ENCODE measurements around the gene KCNG4. TPM values are rescaled to one million over a fixed set of nuclear protein-coding genes. Genes with fewer than 3 reads are reported as not detected.

Gene KCNG4
- total and polyA plus RNA-seq, 2 donors (not counting 3 experiments of a cell fraction or from before 2014, with no cell fraction given): not detected

DNA sequence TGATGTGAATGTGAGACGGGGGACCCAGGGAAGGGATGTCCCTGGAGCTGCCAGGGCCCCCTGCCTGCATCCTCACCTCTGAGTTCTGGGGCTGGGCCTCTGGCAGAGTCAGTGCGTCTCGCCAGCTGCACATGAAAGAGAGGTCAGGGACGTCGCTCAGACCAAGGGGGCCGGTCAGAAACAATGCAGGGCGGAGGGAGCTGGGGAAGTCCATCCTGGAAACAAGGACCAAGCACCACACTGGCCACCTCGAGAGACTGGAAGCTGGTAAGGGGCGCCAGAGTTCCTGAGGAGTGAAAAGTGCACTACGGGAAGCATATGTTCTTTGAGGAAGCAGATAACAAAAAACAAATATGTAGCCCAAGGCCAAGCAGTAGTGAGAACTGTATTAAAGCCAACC, 55.0 kb downstream of the KCNG4 start:
- DNase-seq (ENCODE audit: low read depth, low spot score): peak; percentile 94
- no peak overlapping the region for H2AFZ ChIP-seq (ENCODE audit: low read depth, low read length)
- no peaks in the 10 kb centered on the region for H3K27me3 ChIP-seq (ENCODE audit: control insufficient read depth in 2 of 2, insufficient read depth in 2 of 2, low read length in 2 of 2)
- H3K4me3 ChIP-seq (replicated peaks in 1 of 3; ENCODE audit: insufficient read depth in 1 of 3, low read depth in 1 of 3, low read length in 3 of 3): peak overlapping the region in 1 of 3 experiments; percentile 25
- TF ChIP-seq MYC (IDR thresholded peaks at IDR 0.05; ENCODE audit: low read depth, low read length) (no peak), JUN (IDR thresholded peaks at IDR 0.05; ENCODE audit: borderline replicate concordance, insufficient read depth, insufficient read length, low read depth) (no peak), POLR2A (IDR thresholded peaks at IDR 0.05; ENCODE audit: low read depth, low read length) (no peak), GATA2 (IDR thresholded peaks at IDR 0.05; ENCODE audit: insufficient read depth, insufficient read length, low read depth, low read length) (no peak), EZH2 (IDR thresholded peaks at IDR 0.05; ENCODE audit: borderline replicate concordance, low read depth, low read length, severe bottlenecking) (no peak), FOS (IDR thresholded peaks at IDR 0.05; ENCODE audit: borderline replicate concordance, insufficient read depth, low read length) (no peak), POLR2AphosphoS5 (IDR thresholded peaks at IDR 0.05; ENCODE audit: insufficient read depth, low read depth, low read length) (no peak)
- TF ChIP-seq, protein P1, sequence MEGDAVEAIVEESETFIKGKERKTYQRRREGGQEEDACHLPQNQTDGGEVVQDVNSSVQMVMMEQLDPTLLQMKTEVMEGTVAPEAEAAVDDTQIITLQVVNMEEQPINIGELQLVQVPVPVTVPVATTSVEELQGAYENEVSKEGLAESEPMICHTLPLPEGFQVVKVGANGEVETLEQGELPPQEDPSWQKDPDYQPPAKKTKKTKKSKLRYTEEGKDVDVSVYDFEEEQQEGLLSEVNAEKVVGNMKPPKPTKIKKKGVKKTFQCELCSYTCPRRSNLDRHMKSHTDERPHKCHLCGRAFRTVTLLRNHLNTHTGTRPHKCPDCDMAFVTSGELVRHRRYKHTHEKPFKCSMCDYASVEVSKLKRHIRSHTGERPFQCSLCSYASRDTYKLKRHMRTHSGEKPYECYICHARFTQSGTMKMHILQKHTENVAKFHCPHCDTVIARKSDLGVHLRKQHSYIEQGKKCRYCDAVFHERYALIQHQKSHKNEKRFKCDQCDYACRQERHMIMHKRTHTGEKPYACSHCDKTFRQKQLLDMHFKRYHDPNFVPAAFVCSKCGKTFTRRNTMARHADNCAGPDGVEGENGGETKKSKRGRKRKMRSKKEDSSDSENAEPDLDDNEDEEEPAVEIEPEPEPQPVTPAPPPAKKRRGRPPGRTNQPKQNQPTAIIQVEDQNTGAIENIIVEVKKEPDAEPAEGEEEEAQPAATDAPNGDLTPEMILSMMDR (IDR thresholded peaks at IDR 0.05; ENCODE audit: extremely low read depth in 1 of 2, insufficient read depth in 1 of 2, low read depth in 1 of 2, low read length in 2 of 2): no peak
- TF ChIP-seq, protein P2, sequence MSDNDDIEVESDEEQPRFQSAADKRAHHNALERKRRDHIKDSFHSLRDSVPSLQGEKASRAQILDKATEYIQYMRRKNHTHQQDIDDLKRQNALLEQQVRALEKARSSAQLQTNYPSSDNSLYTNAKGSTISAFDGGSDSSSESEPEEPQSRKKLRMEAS (IDR thresholded peaks at IDR 0.05; ENCODE audit: insufficient read depth, insufficient read length): no peak
- ChIA-PET CTCF (interaction anchor here (1.0 to 1.6 kb wide), 8 partner anchors 10 to 318 kb away, joined by 3 to 6 read pairs (median 4); no protein-coding TSS in a partner anchor), POLR2A (interaction anchor here (0.5 kb wide), 1 partner anchor 43 kb away, joined by 3 read pairs; no protein-coding TSS in a partner anchor)
- H3K79me2 ChIP-seq (ENCODE audit: control insufficient read depth, insufficient read depth, low read length): peaks cover 23% of the 10 kb centered on the region
- no peaks in the 10 kb centered on the region for H3K9me1 ChIP-seq (replicated peaks; ENCODE audit: control insufficient read depth, extremely low read depth, insufficient read depth, low read length)
- H3K27ac ChIP-seq (ENCODE audit: insufficient read depth, low read depth, low read length): peak overlapping the region; percentile 50
- peak overlapping the region; percentile 18 for H3K4me2 ChIP-seq (ENCODE audit: insufficient read depth, low read length)
- BruUV-seq (replicated peaks): no TSS peak
- peaks cover 17% of the 10 kb centered on the region for H3K4me1 ChIP-seq (ENCODE audit: control insufficient read depth, extremely low read depth, insufficient read depth, low read length)
- intact Hi-C loops (cut with micrococcal nuclease) (loop anchor here (1.0 to 5.0 kb wide), 3 partner anchors 40 to 300 kb away; partner anchors contain the start of genes DNAAF1 and HSDL1), dilution Hi-C loops (cut with MboI; ENCODE audit: extremely low pct_ligation_motif_present, low sequenced_read_pairs) (no loop called here)
- no peaks in the 10 kb centered on the region for H4K20me1 ChIP-seq (replicated peaks; ENCODE audit: control insufficient read depth, extremely low read depth, insufficient read depth, low read length)
- no peak overlapping the region for H3K9ac ChIP-seq (replicated peaks; ENCODE audit: extremely low read depth, insufficient read depth, low read length)
- no peak for FAIRE-seq
- no peaks in the 10 kb centered on the region for H3K9me3 ChIP-seq (replicated peaks; ENCODE audit: control insufficient read depth, insufficient read depth, low read length)
- peaks cover 3 to 32% of the 10 kb centered on the region in 2 experiments for H3K36me3 ChIP-seq (ENCODE audit: control insufficient read depth in 2 of 2, extremely low read depth in 1 of 2, insufficient read depth in 2 of 2, low read length in 2 of 2)
